Liver (tissue), 9 donors: ENCODE results near the gene SYT13. TPM values are rescaled to one million over a fixed set of nuclear protein-coding genes. Genes with fewer than 3 reads are reported as not detected.

Source experiments
- DNase-seq: peaks from one replicate; pipeline ENCODE4 v3.0.0-alpha.2; 2017; ENCODE audit warnings: low spot score
- H3K27ac ChIP-seq, 2 donors: one replicate each; pipeline ENCODE4 v1.7.0; 2013; ENCODE audit warnings: inconsistent platforms in 2 of 2, low read length in 2 of 2, control low read depth in 1 of 2, low read depth in 1 of 2, mild to moderate bottlenecking in 1 of 2
- H3K27me3 ChIP-seq, 4 donors: one replicate each; pipeline versions ENCODE4 v1.6.1 to v1.7.0; 2013; ENCODE audit warnings: low read length in 3 of 4, inconsistent platforms in 1 of 4, mild to moderate bottlenecking in 1 of 4, moderate library complexity in 1 of 4; ENCODE audit not compliant: control insufficient read depth in 4 of 4, insufficient read depth in 4 of 4
- H3K36me3 ChIP-seq, 4 donors: one replicate each; pipeline versions ENCODE4 v1.6.1 to v1.7.0; 2013; ENCODE audit warnings: low read length in 3 of 4, mild to moderate bottlenecking in 3 of 4, low read depth in 1 of 4, moderate library complexity in 1 of 4; ENCODE audit not compliant: control insufficient read depth in 4 of 4, insufficient read depth in 3 of 4
- H3K4me1 ChIP-seq, 4 donors: one replicate each; pipeline versions ENCODE4 v1.6.1 to v1.7.0; 2013; ENCODE audit warnings: low read length in 3 of 4, mild to moderate bottlenecking in 3 of 4, moderate library complexity in 1 of 4; ENCODE audit not compliant: control insufficient read depth in 4 of 4, insufficient read depth in 4 of 4
- H3K4me3 ChIP-seq, 3 donors: one replicate each; pipeline versions ENCODE4 v1.6.1 to v1.7.0; 2013; ENCODE audit warnings: low read length in 3 of 3, control low read depth in 1 of 3, low read depth in 1 of 3, mild to moderate bottlenecking in 1 of 3
- H3K9ac ChIP-seq, 2 donors: one replicate each; pipeline ENCODE4 v1.7.0; 2013; ENCODE audit warnings: low read length in 2 of 2, mild to moderate bottlenecking in 2 of 2, moderate library complexity in 2 of 2, control low read depth in 1 of 2, low read depth in 1 of 2
- H3K9me3 ChIP-seq, 4 donors: one replicate each; pipeline versions ENCODE4 v1.6.1 to v1.7.0; 2013; ENCODE audit warnings: low read length in 3 of 4; ENCODE audit not compliant: control insufficient read depth in 4 of 4
- ATF3 ChIP-seq: IDR thresholded peaks from 2 replicates; pipeline ENCODE4 v1.6.1; 2016; ENCODE audit warnings: antibody characterized with exemption
- CTCF ChIP-seq: fragments of 150-350 bp; IDR thresholded peaks from 2 replicates; pipeline ENCODE4 v1.5.1; 2017; ENCODE audit warnings: improper control_type of control experiment, low read depth, low read length; ENCODE audit not compliant: missing input control
- FOXA1 ChIP-seq: IDR thresholded peaks from 2 replicates; pipeline ENCODE4 v1.6.1; 2016; ENCODE audit warnings: antibody characterized with exemption
- FOXA2 ChIP-seq: IDR thresholded peaks from 2 replicates; pipeline ENCODE4 v1.6.1; 2016; ENCODE audit warnings: antibody characterized with exemption
- GABPA ChIP-seq, 2 donors: IDR thresholded peaks in 1 of 2; conservative IDR thresholded peaks in 1 of 2; 2 replicates each; pipeline ENCODE4 v1.6.1; 2016; ENCODE audit warnings: antibody characterized with exemption in 2 of 2, mild to moderate bottlenecking in 1 of 2, moderate library complexity in 1 of 2
- HNF4A ChIP-seq, 2 donors: conservative IDR thresholded peaks; 2 replicates each; pipeline ENCODE4 v1.6.1; 2016; ENCODE audit warnings: antibody characterized with exemption in 2 of 2, mild to moderate bottlenecking in 2 of 2
- HNF4G ChIP-seq: IDR thresholded peaks from 2 replicates; pipeline ENCODE4 v1.6.1; 2016; ENCODE audit warnings: antibody characterized with exemption
- JUND ChIP-seq, 2 donors: IDR thresholded peaks; 2 replicates each; pipeline ENCODE4 v1.6.1; 2016; ENCODE audit warnings: antibody characterized with exemption in 2 of 2
- MAX ChIP-seq: IDR thresholded peaks from 2 replicates; pipeline ENCODE4 v1.6.1; 2016; ENCODE audit warnings: antibody characterized with exemption
- NR2F2 ChIP-seq: IDR thresholded peaks from 2 replicates; pipeline ENCODE4 v1.6.1; 2016; ENCODE audit warnings: antibody characterized with exemption
- RAD21 ChIP-seq, 2 donors: IDR thresholded peaks; 2 replicates each; pipeline ENCODE4 v1.6.1; 2016; ENCODE audit warnings: antibody characterized with exemption in 2 of 2, mild to moderate bottlenecking in 2 of 2
- REST ChIP-seq: IDR thresholded peaks from 2 replicates; pipeline ENCODE4 v1.6.1; 2016; ENCODE audit warnings: antibody characterized with exemption, mild to moderate bottlenecking
- RXRA ChIP-seq, 2 donors: IDR thresholded peaks; 2 replicates each; pipeline ENCODE4 v1.6.1; 2017 to 2018; ENCODE audit warnings: antibody characterized with exemption in 2 of 2, mild to moderate bottlenecking in 1 of 2
- YY1 ChIP-seq: IDR thresholded peaks from 2 replicates; pipeline ENCODE4 v1.6.1; 2016; ENCODE audit warnings: antibody characterized with exemption, mild to moderate bottlenecking
- ZBTB33 ChIP-seq: IDR thresholded peaks from 2 replicates; pipeline ENCODE4 v1.6.1; 2016; ENCODE audit warnings: antibody characterized with exemption
- WGBS: extraction: QIAGEN DNeasy Blood & Tissue Kit; methylation state at CpG from one replicate; pipeline ENCODE4 v1.1.7; 2013; 5-methylcytosine and 5-hydroxymethylcytosine counted together
- polyA plus RNA-seq, 2 donors: library from polyadenylated mRNA; stranded (reverse) in 1 of 2; unstranded in 1 of 2; fragments of 200-250 nt in 1 of 2; fragments of >200 nt in 1 of 2; fragmentation: Nextera tagmentation in 1 of 2; extraction: Ambion mirVana in 1 of 2; gene quantifications; one replicate each; pipeline versions ENCODE4 v1.2.1 to v1.2.3, GENCODE V29; 2013 to 2015
- total RNA-seq, 2 donors: library from RNA; depleted of rRNA; stranded (reverse); fragments of >200 nt; gene quantifications; one replicate each; pipeline ENCODE4 v1.2.3, GENCODE V29; 2014
- donor health status: healthy.
- donor health status: healthy.
- donor health status: healthy.
- donor health status: healthy.
- donor health status: healthy.

SYT13 gene
- total and polyA plus RNA-seq, 4 donors = 0.05 to 0.33 (median 0.14) TPM

GRCh38 chr11:45319077-45319476 lies 32.9 kb upstream of the SYT13 start:
- WGBS = 77% methylated on average over 1 of the region's 1 CpG
- DNase-seq = no peak

More at GRCh38 chr11:45319077-45319476, 32.9 kb upstream of the SYT13 start:
- Histone ChIP-seq H3K27me3 (no peaks in the 10 kb centered on the region), H3K36me3 (no peaks in the 10 kb centered on the region), H3K4me3 (no peak overlapping the region), H3K4me1 (no peaks in the 10 kb centered on the region), H3K9me3 (no peaks in the 10 kb centered on the region), H3K27ac (no peak overlapping the region), H3K9ac (no peak overlapping the region)
- no peak for TF ChIP-seq ATF3
- no peak for TF ChIP-seq MAX
- no peak for TF ChIP-seq FOXA1
- no peak for TF ChIP-seq HNF4G
- TF ChIP-seq RXRA (IDR thresholded peaks at IDR 0.05) = no peak
- TF ChIP-seq HNF4A (conservative IDR thresholded peaks at IDR 0.05) = no peak
- TF ChIP-seq REST = no peak
- TF ChIP-seq YY1 = no peak
- no peak for TF ChIP-seq NR2F2
- no peak for TF ChIP-seq RAD21 (IDR thresholded peaks at IDR 0.05)
- TF ChIP-seq JUND (IDR thresholded peaks at IDR 0.05) = no peak
- no peak for TF ChIP-seq ZBTB33
- TF ChIP-seq CTCF = no peak
- no peak for TF ChIP-seq GABPA (IDR thresholded peaks at IDR 0.05 in 1 of 2, conservative IDR thresholded peaks at IDR 0.05 in 1 of 2)
- no peak for TF ChIP-seq FOXA2
